ENCODE data around the gene PTPRK.

The PTPRK gene

DNA sequence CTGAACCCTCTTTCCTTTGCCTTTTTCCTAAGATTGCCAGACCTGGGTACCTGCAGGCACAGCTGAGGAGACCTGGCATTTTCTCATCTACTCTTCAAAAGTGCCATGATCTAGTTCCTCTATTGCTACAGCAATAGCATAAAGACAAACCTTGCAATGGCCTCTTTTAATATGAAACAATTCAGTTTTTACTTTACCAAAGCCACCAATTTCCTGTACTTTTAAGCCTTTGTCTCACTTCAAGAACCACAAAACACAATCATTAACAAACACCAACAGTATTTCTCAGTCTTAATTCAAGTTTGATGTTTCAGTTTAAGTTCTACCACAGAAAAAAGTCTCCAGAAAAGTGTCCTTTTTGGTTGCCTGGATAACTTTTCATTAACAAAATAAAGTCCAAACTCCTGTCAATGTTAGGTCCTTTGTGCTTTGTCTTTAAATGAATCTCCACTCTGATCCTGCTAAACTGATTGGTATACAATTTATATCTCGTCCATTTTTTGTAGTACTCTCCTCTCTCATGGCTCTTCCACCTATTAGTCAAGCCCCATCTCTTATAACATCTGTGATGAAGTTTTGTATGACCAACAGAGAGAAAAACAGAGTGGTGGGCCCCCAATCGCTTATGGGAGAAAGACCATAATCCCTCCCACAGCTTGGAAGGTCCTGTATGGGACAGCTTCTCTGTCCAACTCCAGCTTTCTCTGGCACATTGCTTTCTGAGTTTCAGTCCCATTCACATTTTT lies 569.1 kb downstream of the PTPRK start:
- no peak for DNase-seq
- TF ChIP-seq, protein P1, sequence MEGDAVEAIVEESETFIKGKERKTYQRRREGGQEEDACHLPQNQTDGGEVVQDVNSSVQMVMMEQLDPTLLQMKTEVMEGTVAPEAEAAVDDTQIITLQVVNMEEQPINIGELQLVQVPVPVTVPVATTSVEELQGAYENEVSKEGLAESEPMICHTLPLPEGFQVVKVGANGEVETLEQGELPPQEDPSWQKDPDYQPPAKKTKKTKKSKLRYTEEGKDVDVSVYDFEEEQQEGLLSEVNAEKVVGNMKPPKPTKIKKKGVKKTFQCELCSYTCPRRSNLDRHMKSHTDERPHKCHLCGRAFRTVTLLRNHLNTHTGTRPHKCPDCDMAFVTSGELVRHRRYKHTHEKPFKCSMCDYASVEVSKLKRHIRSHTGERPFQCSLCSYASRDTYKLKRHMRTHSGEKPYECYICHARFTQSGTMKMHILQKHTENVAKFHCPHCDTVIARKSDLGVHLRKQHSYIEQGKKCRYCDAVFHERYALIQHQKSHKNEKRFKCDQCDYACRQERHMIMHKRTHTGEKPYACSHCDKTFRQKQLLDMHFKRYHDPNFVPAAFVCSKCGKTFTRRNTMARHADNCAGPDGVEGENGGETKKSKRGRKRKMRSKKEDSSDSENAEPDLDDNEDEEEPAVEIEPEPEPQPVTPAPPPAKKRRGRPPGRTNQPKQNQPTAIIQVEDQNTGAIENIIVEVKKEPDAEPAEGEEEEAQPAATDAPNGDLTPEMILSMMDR (IDR thresholded peaks at IDR 0.05; ENCODE audit: low read depth, low read length, missing control alignments), result no peak
- H3K4me3 ChIP-seq (ENCODE audit: low read depth, low read length), result no peak overlapping the region
- H3K36me3 ChIP-seq (replicated peaks), result no peaks in the 10 kb centered on the region
- H3K27me3 ChIP-seq (replicated peaks), result no peaks in the 10 kb centered on the region
- in situ Hi-C loops (cut with HindIII; ENCODE audit: low pct_ligation_motif_present, low sequenced_read_pairs), result no loop called here
- H3K27ac ChIP-seq, result no peak overlapping the region

DNA sequence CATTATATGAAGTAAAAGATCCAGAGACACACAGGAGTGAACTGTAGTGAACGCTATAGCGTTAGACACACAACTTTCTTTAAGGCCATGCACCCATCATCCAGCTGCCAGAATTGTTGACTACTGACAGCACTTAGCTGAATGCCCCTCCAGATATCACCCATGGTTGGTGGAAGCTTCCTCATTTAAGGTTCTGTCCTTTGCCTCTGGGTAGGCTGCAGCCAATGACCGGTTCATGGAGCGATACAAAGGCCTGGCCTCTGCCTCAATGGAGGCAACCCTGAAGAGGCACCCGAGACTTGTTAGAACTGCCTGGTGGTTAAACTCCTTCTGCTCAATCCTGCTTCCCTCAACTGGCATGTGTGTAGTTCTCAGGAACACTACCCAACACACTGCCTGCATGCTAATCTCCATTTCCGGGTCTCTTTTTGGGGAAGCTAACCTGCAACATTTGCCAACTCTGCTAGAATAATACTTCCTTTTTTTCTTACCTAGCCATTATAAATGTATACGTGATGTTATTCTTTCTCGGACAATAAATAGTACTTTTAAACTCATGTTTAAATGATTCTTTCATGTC lies 569.7 kb downstream of the PTPRK start:
- Histone ChIP-seq H3K27ac (no peak overlapping the region), H3K27me3 (replicated peaks) (no peaks in the 10 kb centered on the region), H3K36me3 (replicated peaks) (no peaks in the 10 kb centered on the region), H3K4me3 (ENCODE audit: low read depth, low read length) (no peak overlapping the region)
- TF ChIP-seq, protein P1 (IDR thresholded peaks at IDR 0.05; ENCODE audit: low read depth, low read length, missing control alignments), result no peak
- in situ Hi-C loops (cut with HindIII; ENCODE audit: low pct_ligation_motif_present, low sequenced_read_pairs), result no loop called here
- no peak for DNase-seq

DNA sequence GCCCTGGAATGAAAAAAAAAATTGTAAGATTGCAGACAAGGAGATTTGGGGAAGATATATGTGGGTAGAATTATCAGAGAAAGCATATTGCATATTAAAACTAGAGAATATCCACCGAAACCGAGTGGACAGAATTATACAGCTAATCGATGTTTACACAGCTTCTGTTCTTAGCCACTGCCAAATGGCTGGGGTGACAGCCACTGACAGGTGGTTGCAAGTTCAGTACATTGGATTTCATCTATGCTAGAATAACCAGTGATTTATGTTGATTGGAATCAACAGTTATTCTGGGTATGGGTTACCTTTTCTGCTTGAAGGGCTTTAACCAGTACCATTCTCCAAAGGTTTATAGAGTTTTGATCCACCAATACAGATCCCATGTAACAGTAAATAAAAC lies 571.1 kb downstream of the PTPRK start:
- no peaks in the 10 kb centered on the region for H3K27me3 ChIP-seq (replicated peaks)
- in situ Hi-C loops (cut with HindIII; ENCODE audit: low pct_ligation_motif_present, low sequenced_read_pairs), result no loop called here
- DNase-seq, result no peak
- no peaks in the 10 kb centered on the region for H3K36me3 ChIP-seq (replicated peaks)
- no peak overlapping the region for H3K4me3 ChIP-seq (ENCODE audit: low read depth, low read length)
- no peak overlapping the region for H3K27ac ChIP-seq
- TF ChIP-seq, protein P1 (IDR thresholded peaks at IDR 0.05; ENCODE audit: low read depth, low read length, missing control alignments), result no peak

DNA sequence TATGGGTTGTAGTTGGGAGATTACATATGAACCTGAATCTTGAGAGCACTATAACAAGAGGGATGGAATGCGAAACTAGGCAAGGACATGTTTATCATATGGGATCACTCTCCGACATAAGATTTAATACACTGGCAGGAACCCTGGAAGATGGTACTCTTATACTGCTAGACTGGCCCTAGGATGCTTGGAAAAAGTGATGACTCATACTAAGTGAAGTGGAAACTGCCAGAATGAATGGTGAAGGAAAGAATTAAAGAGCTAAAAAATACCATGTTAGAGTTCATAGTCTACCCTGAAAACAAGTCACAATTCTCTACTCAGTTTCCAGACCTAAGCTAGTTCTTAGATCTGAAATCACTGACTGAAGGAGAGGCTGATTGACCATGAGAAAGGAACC lies 574.0 kb downstream of the PTPRK start:
- H3K27ac ChIP-seq, result no peak overlapping the region
- in situ Hi-C loops (cut with HindIII; ENCODE audit: low pct_ligation_motif_present, low sequenced_read_pairs), result no loop called here
- TF ChIP-seq, protein P1 (IDR thresholded peaks at IDR 0.05; ENCODE audit: low read depth, low read length, missing control alignments), result no peak
- no peak for DNase-seq
- H3K4me3 ChIP-seq (ENCODE audit: low read depth, low read length), result no peak overlapping the region
- H3K36me3 ChIP-seq (replicated peaks), result no peaks in the 10 kb centered on the region
- H3K27me3 ChIP-seq (replicated peaks), result no peaks in the 10 kb centered on the region

DNA sequence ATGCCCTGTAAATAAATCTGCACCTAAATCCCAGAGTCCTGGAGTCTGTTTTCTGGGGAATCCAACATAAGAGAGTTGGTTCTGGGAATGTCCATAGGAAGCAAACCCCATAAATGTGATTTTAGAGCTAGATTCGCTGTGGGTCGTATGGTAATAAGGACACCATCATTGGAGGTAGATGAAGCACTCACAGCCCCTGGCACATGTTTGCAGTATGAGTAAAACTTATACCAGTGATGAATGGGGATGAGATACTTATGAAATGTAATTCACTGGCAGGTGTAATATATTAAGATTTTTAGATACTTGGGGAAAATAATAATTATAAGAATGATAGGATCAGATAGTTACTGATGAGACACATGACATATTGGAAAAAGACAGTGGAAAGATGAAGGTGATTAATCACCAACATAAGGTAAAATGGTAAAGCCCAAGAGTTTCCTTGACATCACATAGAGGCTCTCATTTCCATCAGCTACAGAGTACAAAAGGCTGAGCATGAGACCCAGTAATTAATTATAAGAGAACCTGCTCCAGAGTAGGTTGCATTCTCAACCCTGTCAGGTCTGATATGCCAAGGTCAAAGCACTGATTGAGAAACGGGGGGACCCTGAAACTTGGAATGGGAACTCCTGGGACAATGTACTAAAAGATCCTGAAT lies 574.8 kb downstream of the PTPRK start:
- Histone ChIP-seq H3K27me3 (replicated peaks) (no peaks in the 10 kb centered on the region), H3K4me3 (ENCODE audit: low read depth, low read length) (no peak overlapping the region), H3K36me3 (replicated peaks) (no peaks in the 10 kb centered on the region), H3K27ac (no peak overlapping the region)
- DNase-seq, result no peak
- TF ChIP-seq, protein P1 (IDR thresholded peaks at IDR 0.05; ENCODE audit: low read depth, low read length, missing control alignments), result no peak
- in situ Hi-C loops (cut with HindIII; ENCODE audit: low pct_ligation_motif_present, low sequenced_read_pairs), result no loop called here
